IPS-18c (cell line): Measurements from ENCODE around the gene TASP1.
A peak's percentile ranks its signal among the peaks of the same experiment; 100 is the strongest.
"Not testable (repeated sequence)": the region's sequence is repeated elsewhere in the genome, so short reads cannot be mapped to it uniquely, and the experiment has no call there.

Source experiments
- H3K4me3 ChIP-seq: 2 replicates; pipeline ENCODE4 v1.7.0; 2013; ENCODE audit warnings: low read depth, mild to moderate bottlenecking, low read length, moderate library complexity; ENCODE audit not compliant: insufficient read depth
- H3K9me3 ChIP-seq: one replicate; pipeline ENCODE4 v1.6.1; 2013; ENCODE audit warnings: mild to moderate bottlenecking, low read length, moderate library complexity; ENCODE audit not compliant: control insufficient read depth, insufficient read depth

The TASP1 gene

DNA sequence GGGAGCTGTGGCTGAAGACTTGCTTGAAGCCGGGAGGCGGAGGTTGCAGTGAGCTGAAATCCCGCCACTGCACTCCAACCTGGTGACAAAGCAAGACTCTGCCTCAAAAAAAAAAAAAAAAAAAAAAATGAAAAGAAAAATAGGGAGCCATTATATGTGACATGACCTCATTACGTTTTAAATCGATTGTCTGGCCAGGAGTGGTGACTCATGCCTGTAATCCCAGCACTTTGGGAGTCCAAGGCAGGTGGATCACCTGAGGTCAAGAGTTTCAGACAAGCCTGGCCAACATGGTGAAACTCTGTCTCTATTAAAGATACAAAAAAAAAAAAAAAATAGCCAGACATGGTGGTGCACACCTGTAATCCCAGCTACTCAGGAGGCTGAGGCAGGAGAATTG lies 19.3 kb upstream of the TASP1 start:
- not testable (repeated sequence) for H3K4me3 ChIP-seq, H3K9me3 ChIP-seq

- Histone ChIP-seq H3K4me3 (no peak overlapping the region), H3K9me3 (no peaks in the 10 kb centered on the region)
These were observed 18.1 kb upstream of the TASP1 start for GRCh38 chr20:13656721-13657368.

- no peaks in the 10 kb centered on the region for H3K9me3 ChIP-seq
- H3K4me3 ChIP-seq = no peak overlapping the region
These were observed 15.8 kb upstream of the TASP1 start for GRCh38 chr20:13654463-13655023.

GRCh38 chr20:13650474-13650873 lies 11.7 kb upstream of the TASP1 start:
- Histone ChIP-seq H3K4me3 (no peak overlapping the region), H3K9me3 (no peaks in the 10 kb centered on the region)

DNA sequence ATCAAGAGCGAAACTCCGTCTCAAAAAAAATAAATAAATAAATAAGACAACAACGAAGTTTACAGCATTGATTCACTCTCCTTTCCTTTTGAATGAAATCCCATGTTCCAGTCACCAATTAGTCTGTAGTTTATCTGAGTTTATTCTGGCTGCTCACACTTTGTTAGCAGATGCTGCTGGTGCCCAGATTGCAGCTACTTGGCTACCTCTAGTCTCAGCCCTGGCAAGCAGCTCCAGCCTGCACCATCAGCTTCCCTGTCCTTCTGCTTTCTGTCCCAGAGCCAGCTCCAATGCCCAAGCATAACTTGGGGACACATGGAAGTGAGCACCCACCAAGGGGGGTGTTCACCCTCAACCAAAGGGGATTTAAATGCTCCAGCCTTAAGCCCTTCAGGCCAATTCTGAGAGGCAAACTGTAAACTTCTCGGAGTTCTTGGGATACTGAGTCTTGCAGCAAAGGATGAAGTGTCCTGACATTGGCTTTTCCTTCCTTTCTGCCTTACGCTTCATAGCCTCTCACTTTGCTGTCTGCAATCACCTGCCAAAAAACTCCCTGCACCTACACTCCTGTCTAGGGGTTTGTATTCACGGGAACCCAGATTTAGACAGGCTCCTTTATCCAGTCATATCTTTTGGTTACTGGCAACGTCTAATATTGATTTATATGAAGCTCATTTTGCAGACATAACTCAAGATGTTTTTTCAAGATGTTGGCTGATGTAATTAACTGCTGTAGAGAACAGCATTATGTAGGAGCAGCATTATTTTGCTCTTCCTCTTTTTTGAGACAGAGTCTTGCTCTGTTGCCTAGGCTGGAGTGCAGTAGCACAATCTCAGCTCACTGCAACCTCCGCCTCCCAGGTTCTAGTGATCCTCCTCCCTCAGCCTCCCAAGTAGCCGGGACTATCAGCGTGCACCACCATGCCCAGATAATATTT lies 9.8 kb upstream of the TASP1 start:
- Histone ChIP-seq H3K9me3 (no peaks in the 10 kb centered on the region), H3K4me3 (no peak overlapping the region)

- H3K4me3 ChIP-seq = no peak overlapping the region
- no peaks in the 10 kb centered on the region for H3K9me3 ChIP-seq
These were observed 5.3 kb upstream of the TASP1 start for GRCh38 chr20:13644010-13644409.

DNA sequence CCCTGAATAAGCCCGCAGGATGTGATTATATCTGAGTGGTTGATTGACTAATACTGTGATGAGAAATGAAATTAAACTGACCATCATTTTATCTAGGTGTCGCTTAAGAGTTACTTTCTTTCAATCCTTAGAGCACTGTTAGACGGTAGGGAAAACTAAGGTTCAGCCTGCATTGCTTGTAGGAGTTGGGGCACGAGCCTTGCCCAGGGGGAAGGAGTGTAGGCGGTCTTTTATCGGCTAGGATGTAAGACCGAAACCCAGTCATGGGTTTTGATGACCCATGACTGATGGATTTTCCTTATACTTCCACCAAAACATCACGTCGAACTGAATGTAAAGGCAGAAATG lies 392 bp upstream of the TASP1 start:
- no peaks in the 10 kb centered on the region for H3K9me3 ChIP-seq

GRCh38 chr20:13638162-13638495 lies 603 bp downstream of the TASP1 start:
- Histone ChIP-seq H3K9me3 (no peaks in the 10 kb centered on the region), H3K4me3 (peak overlapping the region; percentile 94)

More for the DNA sequence above, 392 bp upstream of the TASP1 start:
- peak overlapping the region; percentile 94 for H3K4me3 ChIP-seq

- H3K9me3 ChIP-seq = no peaks in the 10 kb centered on the region
These were observed 6.3 kb downstream of the TASP1 start for GRCh38 chr20:13632431-13632830.

DNA sequence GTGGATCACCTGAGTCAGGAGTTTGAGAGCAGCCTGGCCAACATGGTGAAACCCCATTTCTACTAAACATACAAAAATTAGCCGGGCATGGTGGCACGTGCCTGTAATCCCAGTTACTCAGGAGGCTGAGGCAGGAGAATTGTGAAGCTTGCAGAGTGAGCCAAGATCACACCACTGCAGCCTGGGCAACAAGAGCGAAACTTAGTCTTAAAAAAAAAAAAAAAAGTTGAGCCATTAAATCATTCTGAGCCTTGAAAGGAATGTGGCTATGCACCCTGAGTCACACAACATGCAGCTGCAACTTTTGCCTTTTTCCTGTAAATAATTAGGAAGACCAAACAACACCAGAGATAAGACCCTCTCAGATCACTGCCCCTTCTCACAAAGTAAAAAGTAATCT lies 11.2 kb downstream of the TASP1 start:
- not testable (repeated sequence) for H3K4me3 ChIP-seq, H3K9me3 ChIP-seq

More at GRCh38 chr20:13632431-13632830, 6.3 kb downstream of the TASP1 start:
- no peak overlapping the region for H3K4me3 ChIP-seq

GRCh38 chr20:13626724-13627123 lies 12.0 kb downstream of the TASP1 start:
- H3K4me3 ChIP-seq = no peak overlapping the region
- H3K9me3 ChIP-seq = no peaks in the 10 kb centered on the region

DNA sequence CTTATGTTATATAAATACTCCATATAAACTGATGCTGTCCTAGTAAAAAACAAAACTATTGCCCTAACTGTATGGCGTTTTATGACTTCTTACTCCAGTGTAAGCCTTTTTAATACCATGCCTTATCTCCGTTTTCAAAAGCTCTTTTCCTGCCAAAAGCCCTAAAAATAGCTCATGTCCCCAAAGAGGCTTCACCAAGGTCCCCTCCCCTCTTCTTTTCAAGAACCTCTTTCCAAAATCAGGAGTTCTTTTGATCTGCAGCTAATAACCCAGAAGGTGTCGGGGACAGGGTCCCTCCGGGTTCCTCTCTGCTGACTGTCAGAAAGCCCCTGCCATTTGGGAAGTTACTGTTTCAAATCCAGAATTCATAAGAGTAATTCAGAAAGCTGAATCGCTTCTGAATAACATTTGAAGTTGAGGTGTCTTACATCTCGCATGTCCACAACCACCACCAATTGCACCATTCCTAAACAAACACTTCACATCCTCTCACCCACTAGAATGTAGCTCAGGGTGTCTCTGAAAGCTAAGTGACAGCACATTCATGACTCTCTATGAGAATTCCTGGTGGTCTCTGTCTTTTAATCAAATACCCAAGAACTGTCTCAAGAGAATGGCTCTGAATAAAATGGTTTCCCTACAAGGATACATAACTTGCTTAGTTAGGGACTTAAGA lies 13.3 kb downstream of the TASP1 start:
- no peak overlapping the region for H3K4me3 ChIP-seq
- no peaks in the 10 kb centered on the region for H3K9me3 ChIP-seq

GRCh38 chr20:13619415-13619814 lies 19.3 kb downstream of the TASP1 start:
- H3K4me3 ChIP-seq, H3K9me3 ChIP-seq: not testable (repeated sequence)

GRCh38 chr20:13618456-13618855 lies 20.3 kb downstream of the TASP1 start:
- not testable (repeated sequence) for H3K4me3 ChIP-seq, H3K9me3 ChIP-seq

DNA sequence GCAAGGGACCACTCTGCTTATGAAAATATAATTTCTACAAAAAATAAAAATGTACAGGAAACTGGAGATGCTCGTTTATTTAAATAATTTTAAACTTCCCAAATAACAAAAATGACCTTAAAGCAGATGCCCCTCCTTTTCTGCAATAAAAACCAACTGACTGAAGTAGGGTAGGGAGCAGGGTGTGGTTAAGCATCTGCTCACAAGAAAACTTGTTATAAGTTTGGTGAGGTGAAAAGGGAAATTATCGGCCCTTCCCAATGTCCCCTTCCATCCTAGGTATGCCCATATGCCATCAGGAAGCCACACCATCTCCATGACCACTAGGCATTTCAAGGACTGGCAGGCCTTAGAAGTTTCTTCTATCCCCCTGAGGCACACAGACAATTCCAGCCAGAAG lies 21.1 kb downstream of the TASP1 start:
- H3K4me3 ChIP-seq, H3K9me3 ChIP-seq: not testable (repeated sequence)

DNA sequence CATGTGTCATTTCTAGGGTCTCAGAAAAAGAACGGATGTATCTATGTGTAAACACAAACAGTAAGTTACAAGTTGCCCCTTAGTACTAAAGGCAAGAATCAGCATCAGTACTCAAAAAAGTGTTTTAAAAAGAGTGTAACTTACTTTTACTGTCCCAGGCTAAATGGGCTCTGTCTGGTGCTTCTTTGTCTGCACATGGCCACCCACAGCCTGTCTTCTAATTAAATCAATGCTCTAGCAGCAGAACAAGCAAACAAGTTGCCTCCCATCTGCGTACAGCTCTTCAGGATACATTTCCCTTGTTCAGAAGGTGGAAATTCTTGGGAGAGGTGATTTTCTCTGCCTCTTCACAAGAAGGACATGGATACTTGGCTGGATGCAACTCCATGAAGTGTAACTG lies 22.0 kb downstream of the TASP1 start:
- not testable (repeated sequence) for H3K9me3 ChIP-seq, H3K4me3 ChIP-seq

DNA sequence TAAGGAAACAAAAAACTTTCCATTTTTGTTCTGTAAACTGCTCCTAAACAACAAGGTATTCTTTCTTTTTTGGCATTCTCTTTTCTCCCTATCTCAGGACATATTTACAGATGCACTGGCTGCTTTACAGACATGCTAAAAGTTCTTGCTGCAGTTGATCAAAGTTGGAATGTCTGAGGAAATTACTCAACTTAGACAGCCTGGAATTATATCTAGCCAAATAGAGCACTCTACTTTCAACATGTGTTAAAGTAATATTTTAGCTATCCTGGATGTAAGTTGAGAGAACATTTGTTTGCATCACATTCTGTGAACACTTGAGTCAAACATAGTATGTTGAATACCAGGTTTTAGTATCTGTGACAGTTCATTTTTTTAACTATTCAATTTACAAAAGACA lies 24.8 kb downstream of the TASP1 start:
- Histone ChIP-seq H3K9me3 (no peaks in the 10 kb centered on the region), H3K4me3 (no peak overlapping the region)

DNA sequence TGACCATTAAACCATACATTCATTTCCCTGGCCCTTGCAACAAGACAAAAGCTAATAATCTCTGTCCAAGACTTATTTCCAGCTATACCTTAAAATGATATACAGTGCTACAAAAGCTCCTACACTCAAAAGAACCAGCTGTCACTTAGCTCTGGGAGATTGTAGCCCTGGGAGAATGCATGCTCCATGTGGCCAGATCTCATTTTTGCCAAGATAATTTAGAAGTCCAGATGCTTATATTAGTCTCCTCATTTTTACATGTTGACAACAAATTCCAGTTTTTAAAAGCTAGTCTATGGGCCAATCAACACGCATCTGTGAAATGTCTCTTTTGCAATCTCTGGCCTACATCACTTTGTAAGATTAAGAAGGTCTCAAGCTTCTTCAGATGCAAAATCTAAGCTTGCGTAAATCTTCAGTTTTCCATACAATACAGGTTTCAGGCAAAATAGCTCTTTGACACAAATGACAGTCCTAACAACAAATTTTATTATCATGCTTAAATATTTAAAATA lies 27.1 kb downstream of the TASP1 start:
- Histone ChIP-seq H3K9me3 (no peaks in the 10 kb centered on the region), H3K4me3 (no peak overlapping the region)
